Adrenal gland (tissue), 5 donors: ENCODE measurements around the gene UHMK1.

Experiments used
- POLR2A ChIP-seq, 2 donors: fragments of 450-650 bp; IDR thresholded peaks; one replicate each; pipeline ENCODE4 v1.6.1; 2017; ENCODE audit warnings: antibody characterized with exemption in 2 of 2, mild to moderate bottlenecking in 2 of 2, moderate library complexity in 1 of 2
- TF ChIP-seq, protein P1 (sequence below), 6 experiments: fragments of 450-650 bp in 4 of 6; fragments of 200-600 bp in 2 of 6; sonication (generic) in 1 of 6; IDR thresholded peaks; 1 replicate in 5 of 6; 2 replicates in 1 of 6; pipeline versions ENCODE4 v1.5.1 to v1.8.0; 2016 to 2021; ENCODE audit warnings: antibody characterized with exemption in 6 of 6, mild to moderate bottlenecking in 2 of 6, moderate library complexity in 1 of 6
- donor health status: DM: no; HTN: no; CAD: no.

- TF ChIP-seq, protein P1, sequence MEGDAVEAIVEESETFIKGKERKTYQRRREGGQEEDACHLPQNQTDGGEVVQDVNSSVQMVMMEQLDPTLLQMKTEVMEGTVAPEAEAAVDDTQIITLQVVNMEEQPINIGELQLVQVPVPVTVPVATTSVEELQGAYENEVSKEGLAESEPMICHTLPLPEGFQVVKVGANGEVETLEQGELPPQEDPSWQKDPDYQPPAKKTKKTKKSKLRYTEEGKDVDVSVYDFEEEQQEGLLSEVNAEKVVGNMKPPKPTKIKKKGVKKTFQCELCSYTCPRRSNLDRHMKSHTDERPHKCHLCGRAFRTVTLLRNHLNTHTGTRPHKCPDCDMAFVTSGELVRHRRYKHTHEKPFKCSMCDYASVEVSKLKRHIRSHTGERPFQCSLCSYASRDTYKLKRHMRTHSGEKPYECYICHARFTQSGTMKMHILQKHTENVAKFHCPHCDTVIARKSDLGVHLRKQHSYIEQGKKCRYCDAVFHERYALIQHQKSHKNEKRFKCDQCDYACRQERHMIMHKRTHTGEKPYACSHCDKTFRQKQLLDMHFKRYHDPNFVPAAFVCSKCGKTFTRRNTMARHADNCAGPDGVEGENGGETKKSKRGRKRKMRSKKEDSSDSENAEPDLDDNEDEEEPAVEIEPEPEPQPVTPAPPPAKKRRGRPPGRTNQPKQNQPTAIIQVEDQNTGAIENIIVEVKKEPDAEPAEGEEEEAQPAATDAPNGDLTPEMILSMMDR (IDR thresholded peaks at IDR 0.05) = no peak
- TF ChIP-seq POLR2A (IDR thresholded peaks at IDR 0.05) = no peak
Measured at GRCh38 chr1:162548170-162548569, 50.6 kb downstream of the UHMK1 start.
